ENCODE data around the gene DPYSL3.

GRCh38 chr5:147445090-147445489, 64.8 kb downstream of the DPYSL3 start:
- TF ChIP-seq CTCF (IDR thresholded peaks at IDR 0.05; ENCODE audit: low read depth, low read length, missing input control) = no peak
- TF ChIP-seq YY1 (IDR thresholded peaks at IDR 0.05) = no peak
- no peak for TF ChIP-seq NR2F2 (IDR thresholded peaks at IDR 0.05)
- no peak for TF ChIP-seq TAF1 (conservative IDR thresholded peaks at IDR 0.05)
- TF ChIP-seq JUND (IDR thresholded peaks at IDR 0.05) = no peak
- TF ChIP-seq, protein P1, sequence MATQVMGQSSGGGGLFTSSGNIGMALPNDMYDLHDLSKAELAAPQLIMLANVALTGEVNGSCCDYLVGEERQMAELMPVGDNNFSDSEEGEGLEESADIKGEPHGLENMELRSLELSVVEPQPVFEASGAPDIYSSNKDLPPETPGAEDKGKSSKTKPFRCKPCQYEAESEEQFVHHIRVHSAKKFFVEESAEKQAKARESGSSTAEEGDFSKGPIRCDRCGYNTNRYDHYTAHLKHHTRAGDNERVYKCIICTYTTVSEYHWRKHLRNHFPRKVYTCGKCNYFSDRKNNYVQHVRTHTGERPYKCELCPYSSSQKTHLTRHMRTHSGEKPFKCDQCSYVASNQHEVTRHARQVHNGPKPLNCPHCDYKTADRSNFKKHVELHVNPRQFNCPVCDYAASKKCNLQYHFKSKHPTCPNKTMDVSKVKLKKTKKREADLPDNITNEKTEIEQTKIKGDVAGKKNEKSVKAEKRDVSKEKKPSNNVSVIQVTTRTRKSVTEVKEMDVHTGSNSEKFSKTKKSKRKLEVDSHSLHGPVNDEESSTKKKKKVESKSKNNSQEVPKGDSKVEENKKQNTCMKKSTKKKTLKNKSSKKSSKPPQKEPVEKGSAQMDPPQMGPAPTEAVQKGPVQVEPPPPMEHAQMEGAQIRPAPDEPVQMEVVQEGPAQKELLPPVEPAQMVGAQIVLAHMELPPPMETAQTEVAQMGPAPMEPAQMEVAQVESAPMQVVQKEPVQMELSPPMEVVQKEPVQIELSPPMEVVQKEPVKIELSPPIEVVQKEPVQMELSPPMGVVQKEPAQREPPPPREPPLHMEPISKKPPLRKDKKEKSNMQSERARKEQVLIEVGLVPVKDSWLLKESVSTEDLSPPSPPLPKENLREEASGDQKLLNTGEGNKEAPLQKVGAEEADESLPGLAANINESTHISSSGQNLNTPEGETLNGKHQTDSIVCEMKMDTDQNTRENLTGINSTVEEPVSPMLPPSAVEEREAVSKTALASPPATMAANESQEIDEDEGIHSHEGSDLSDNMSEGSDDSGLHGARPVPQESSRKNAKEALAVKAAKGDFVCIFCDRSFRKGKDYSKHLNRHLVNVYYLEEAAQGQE (IDR thresholded peaks at IDR 0.05) = no peak
- TF ChIP-seq MAX (IDR thresholded peaks at IDR 0.05) = no peak
- no peak for TF ChIP-seq HNF4G (IDR thresholded peaks at IDR 0.05)
- TF ChIP-seq GABPA (IDR thresholded peaks at IDR 0.05 in 1 of 2, conservative IDR thresholded peaks at IDR 0.05 in 1 of 2) = no peak
- TF ChIP-seq RAD21 (IDR thresholded peaks at IDR 0.05) = no peak
- no peak for TF ChIP-seq EGR1 (IDR thresholded peaks at IDR 0.05; ENCODE audit: low read depth in 2 of 2)
- TF ChIP-seq ATF3 (IDR thresholded peaks at IDR 0.05) = no peak
- no peak for TF ChIP-seq FOXA1 (IDR thresholded peaks at IDR 0.05)
- no peak for TF ChIP-seq SP1 (IDR thresholded peaks at IDR 0.05)

Data from liver (tissue), 3 donors.